ENCODE data around the gene PARD3B.

DNA sequence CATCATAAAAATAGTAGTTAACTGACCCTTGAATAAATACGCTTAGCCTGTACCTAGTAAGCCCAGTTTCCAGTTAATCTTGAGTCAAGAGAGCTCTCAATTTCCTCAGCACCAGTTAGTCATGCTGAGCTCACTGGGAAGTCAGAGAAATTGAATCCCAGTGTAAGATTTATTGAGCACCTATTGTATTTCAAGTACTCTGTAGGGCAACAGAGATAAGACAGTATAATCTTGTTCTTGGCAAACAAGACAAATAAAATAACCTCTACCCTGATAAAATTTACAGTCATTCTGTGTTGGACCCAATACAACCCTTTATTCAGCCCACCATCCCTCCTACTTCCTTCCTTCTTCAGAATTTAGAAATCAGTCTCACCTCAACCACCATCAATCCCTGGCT, 1065.2 kb downstream of the PARD3B start:
- TF ChIP-seq, protein P1, sequence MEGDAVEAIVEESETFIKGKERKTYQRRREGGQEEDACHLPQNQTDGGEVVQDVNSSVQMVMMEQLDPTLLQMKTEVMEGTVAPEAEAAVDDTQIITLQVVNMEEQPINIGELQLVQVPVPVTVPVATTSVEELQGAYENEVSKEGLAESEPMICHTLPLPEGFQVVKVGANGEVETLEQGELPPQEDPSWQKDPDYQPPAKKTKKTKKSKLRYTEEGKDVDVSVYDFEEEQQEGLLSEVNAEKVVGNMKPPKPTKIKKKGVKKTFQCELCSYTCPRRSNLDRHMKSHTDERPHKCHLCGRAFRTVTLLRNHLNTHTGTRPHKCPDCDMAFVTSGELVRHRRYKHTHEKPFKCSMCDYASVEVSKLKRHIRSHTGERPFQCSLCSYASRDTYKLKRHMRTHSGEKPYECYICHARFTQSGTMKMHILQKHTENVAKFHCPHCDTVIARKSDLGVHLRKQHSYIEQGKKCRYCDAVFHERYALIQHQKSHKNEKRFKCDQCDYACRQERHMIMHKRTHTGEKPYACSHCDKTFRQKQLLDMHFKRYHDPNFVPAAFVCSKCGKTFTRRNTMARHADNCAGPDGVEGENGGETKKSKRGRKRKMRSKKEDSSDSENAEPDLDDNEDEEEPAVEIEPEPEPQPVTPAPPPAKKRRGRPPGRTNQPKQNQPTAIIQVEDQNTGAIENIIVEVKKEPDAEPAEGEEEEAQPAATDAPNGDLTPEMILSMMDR (IDR thresholded peaks at IDR 0.05) = no peak
- TF ChIP-seq POLR2A (IDR thresholded peaks at IDR 0.05) = no peak
- TF ChIP-seq POLR2AphosphoS5 (IDR thresholded peaks at IDR 0.05) = no peak

Measured in prostate gland (tissue), 2 donors.